Vagina (tissue), 2 donors: ENCODE results near the gene ZEB2. TPM values are rescaled to one million over a fixed set of nuclear protein-coding genes. Genes with fewer than 3 reads are reported as not detected.
A peak's percentile ranks its signal among the peaks of the same experiment; 100 is the strongest.

Experiments used
- DNase-seq, 2 donors: peaks; one replicate each; pipeline ENCODE4 v3.0.0-alpha.2; 2017; ENCODE audit errors: extremely low spot score in 2 of 2
- H3K27ac ChIP-seq: fragments of 200-600 bp; sonication (generic); one replicate; pipeline ENCODE4 v1.5.1; 2019
- H3K27me3 ChIP-seq: fragments of 200-600 bp; sonication (generic); one replicate; pipeline ENCODE4 v1.5.1; 2019
- H3K36me3 ChIP-seq, 2 donors: fragments of 200-600 bp; sonication (generic); one replicate each; pipeline ENCODE4 v1.5.1; 2017 to 2019
- H3K4me1 ChIP-seq: fragments of 200-600 bp; sonication (generic); one replicate; pipeline ENCODE4 v1.5.1; 2019
- H3K4me3 ChIP-seq, 2 donors: fragments of 200-600 bp; sonication (generic); 1 replicate in 1 of 2; 2 replicates in 1 of 2; pipeline ENCODE4 v1.5.1; 2016 to 2019
- H3K9me3 ChIP-seq: fragments of 200-600 bp; sonication (generic); one replicate; pipeline ENCODE4 v1.5.1; 2019
- POLR2A ChIP-seq, 2 donors: fragments of 450-650 bp; IDR thresholded peaks; one replicate each; pipeline ENCODE4 v1.6.1; 2017; ENCODE audit warnings: antibody characterized with exemption in 2 of 2, mild to moderate bottlenecking in 2 of 2, moderate library complexity in 2 of 2
- POLR2AphosphoS5 ChIP-seq, 2 donors: sonication (generic); formaldehyde crosslinking; IDR thresholded peaks; one replicate each; pipeline ENCODE4 v1.9.0; 2017; ENCODE audit warnings: antibody characterized with exemption in 2 of 2, mild to moderate bottlenecking in 2 of 2, low read depth in 1 of 2; ENCODE audit not compliant: insufficient read depth in 1 of 2
- intact Hi-C: fragments of 100-400 bp; cut with DNase I; formaldehyde crosslinking; loops from one replicate; pipeline ENCODE4 v1.15.1; 2023
- total RNA-seq: library from RNA; depleted of rRNA; stranded (reverse); fragments of >200 nt; gene quantifications from one replicate; pipeline ENCODE4 v1.2.3, GENCODE V29; 2016
- TF ChIP-seq, protein P1 (sequence below), 3 experiments: fragments of 450-650 bp in 2 of 3; fragments of 200-600 bp in 1 of 3; sonication (generic) in 1 of 3; IDR thresholded peaks; one replicate each; pipeline ENCODE4 v1.5.1; 2017 to 2019; ENCODE audit warnings: antibody characterized with exemption in 3 of 3, mild to moderate bottlenecking in 2 of 3, moderate library complexity in 2 of 3

The ZEB2 gene
- total RNA-seq, 1 donor from 2014 or later = 63.6 TPM

DNA sequence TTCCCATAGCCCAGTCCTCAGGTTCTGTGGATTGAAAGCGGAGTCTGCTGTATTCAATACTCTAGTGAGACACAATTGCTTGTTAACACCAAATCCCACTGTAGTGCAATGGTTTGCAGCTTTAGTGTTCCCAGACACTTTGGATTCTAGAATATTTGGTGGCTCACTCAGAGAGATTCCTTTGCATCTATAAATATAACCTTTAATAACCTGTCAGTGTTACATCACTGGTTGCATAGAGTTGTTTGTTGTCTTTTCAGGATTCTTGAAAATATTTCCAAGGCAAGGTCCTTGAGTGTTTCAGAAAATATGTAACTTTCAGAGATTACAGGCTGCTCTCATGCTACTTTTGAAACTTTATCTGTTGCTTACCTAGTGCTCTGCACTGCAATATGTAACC lies 157.5 kb downstream of the ZEB2 start:
- DNase-seq = no peak
- Histone ChIP-seq H3K27me3 (no peaks in the 10 kb centered on the region), H3K9me3 (no peaks in the 10 kb centered on the region), H3K4me1 (peaks cover 14% of the 10 kb centered on the region), H3K4me3 (no peak overlapping the region), H3K27ac (no peak overlapping the region), H3K36me3 (no peaks in the 10 kb centered on the region)
- TF ChIP-seq, protein P1, sequence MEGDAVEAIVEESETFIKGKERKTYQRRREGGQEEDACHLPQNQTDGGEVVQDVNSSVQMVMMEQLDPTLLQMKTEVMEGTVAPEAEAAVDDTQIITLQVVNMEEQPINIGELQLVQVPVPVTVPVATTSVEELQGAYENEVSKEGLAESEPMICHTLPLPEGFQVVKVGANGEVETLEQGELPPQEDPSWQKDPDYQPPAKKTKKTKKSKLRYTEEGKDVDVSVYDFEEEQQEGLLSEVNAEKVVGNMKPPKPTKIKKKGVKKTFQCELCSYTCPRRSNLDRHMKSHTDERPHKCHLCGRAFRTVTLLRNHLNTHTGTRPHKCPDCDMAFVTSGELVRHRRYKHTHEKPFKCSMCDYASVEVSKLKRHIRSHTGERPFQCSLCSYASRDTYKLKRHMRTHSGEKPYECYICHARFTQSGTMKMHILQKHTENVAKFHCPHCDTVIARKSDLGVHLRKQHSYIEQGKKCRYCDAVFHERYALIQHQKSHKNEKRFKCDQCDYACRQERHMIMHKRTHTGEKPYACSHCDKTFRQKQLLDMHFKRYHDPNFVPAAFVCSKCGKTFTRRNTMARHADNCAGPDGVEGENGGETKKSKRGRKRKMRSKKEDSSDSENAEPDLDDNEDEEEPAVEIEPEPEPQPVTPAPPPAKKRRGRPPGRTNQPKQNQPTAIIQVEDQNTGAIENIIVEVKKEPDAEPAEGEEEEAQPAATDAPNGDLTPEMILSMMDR (IDR thresholded peaks at IDR 0.05) = no peak
- TF ChIP-seq POLR2A (IDR thresholded peaks at IDR 0.05) (no peak), POLR2AphosphoS5 (IDR thresholded peaks at IDR 0.05; ENCODE audit: insufficient read depth in 1 of 2, low read depth in 1 of 2) (no peak)
- intact Hi-C loops = no loop called here

DNA sequence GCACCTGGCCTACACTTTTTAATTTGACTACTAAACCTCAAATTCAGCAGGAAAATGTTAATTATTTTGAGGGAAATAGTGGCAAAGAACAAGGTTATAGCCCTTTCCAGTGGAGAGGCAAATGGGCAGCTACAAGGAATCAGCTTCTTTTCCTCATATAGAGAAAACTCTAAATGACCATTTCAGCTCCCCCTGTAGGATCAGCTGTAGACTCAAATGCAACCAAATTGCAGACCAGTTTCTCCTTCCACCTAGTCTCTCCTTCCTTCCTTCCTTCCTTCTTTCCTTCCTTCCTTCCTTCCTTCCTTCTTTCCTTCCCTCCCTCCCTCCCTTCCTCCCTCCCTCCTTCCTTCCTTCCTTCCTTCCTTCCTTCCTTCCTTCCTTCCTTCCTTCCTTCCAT lies 158.2 kb downstream of the ZEB2 start:
- Histone ChIP-seq H3K27ac (no peak overlapping the region), H3K4me1 (peaks cover 14% of the 10 kb centered on the region), H3K36me3 (no peaks in the 10 kb centered on the region), H3K27me3 (no peaks in the 10 kb centered on the region), H3K9me3 (no peaks in the 10 kb centered on the region), H3K4me3 (no peak overlapping the region)
- DNase-seq = no peak
- intact Hi-C loops = no loop called here
- TF ChIP-seq POLR2AphosphoS5 (IDR thresholded peaks at IDR 0.05; ENCODE audit: insufficient read depth in 1 of 2, low read depth in 1 of 2) (no peak), POLR2A (IDR thresholded peaks at IDR 0.05) (no peak)
- TF ChIP-seq, protein P1 (IDR thresholded peaks at IDR 0.05) = no peak

DNA sequence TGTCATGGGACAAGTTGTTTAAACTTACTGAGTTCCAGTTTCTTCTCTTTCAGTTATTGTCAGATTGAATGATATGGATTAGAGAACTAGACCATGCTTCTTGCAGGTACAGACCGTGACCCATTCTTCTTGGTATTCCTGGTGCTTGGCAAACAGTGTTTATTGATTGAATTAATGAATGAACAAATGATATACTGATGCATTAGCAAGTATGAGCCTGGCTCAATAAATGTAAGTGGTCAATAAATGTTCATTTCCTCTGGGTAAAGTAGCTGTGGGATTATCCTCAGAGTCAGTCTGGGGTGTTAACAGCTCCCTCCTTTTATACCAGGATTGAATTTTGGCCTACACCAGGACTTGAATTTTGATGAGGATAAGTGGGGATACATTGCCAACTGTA lies 160.2 kb downstream of the ZEB2 start:
- TF ChIP-seq POLR2A (IDR thresholded peaks at IDR 0.05) (no peak), POLR2AphosphoS5 (IDR thresholded peaks at IDR 0.05; ENCODE audit: insufficient read depth in 1 of 2, low read depth in 1 of 2) (no peak)
- TF ChIP-seq, protein P1 (IDR thresholded peaks at IDR 0.05) = no peak

DNA sequence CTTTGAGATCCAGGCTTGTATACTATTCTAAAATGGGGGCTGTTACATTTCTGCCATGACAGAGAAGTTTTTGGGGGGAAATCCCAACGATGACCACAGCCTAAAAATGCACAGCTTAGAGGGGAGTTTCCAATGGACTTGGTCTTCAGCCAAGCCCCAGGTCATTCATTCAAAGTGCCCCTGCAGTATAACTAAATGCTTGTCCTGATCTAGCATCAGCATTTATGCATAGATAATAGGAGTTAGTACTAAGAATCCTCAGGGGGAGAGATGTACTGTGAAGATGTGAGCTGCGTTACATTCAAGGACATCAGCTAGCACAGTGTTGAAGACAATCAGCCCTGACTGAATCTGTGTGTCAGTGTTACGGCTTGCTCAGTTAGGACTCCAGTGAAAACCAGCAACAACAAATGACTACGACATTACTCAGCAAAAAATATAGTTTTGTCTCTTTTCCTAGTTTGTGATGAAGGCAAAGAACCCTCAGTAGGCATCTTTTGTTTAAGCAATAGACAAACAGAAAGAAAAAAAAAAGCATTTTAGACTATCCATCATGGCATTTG lies 160.9 kb downstream of the ZEB2 start:
- H3K4me1 ChIP-seq = peaks cover 14% of the 10 kb centered on the region
- no peak overlapping the region for H3K4me3 ChIP-seq
- intact Hi-C loops = no loop called here
- DNase-seq = no peak
- no peak for TF ChIP-seq POLR2AphosphoS5 (IDR thresholded peaks at IDR 0.05; ENCODE audit: insufficient read depth in 1 of 2, low read depth in 1 of 2)
- TF ChIP-seq, protein P1 (IDR thresholded peaks at IDR 0.05) = no peak
- no peak for TF ChIP-seq POLR2A (IDR thresholded peaks at IDR 0.05)
- peak overlapping the region; percentile 61 for H3K27ac ChIP-seq
- H3K9me3 ChIP-seq = no peaks in the 10 kb centered on the region
- no peaks in the 10 kb centered on the region for H3K27me3 ChIP-seq
- no peaks in the 10 kb centered on the region for H3K36me3 ChIP-seq

More for the DNA sequence above, 160.2 kb downstream of the ZEB2 start:
- H3K36me3 ChIP-seq = no peaks in the 10 kb centered on the region
- H3K4me1 ChIP-seq = peaks cover 14% of the 10 kb centered on the region
- no peaks in the 10 kb centered on the region for H3K27me3 ChIP-seq
- H3K27ac ChIP-seq = no peak overlapping the region
- no peak overlapping the region for H3K4me3 ChIP-seq
- intact Hi-C loops = no loop called here
- no peak for DNase-seq
- H3K9me3 ChIP-seq = no peaks in the 10 kb centered on the region

DNA sequence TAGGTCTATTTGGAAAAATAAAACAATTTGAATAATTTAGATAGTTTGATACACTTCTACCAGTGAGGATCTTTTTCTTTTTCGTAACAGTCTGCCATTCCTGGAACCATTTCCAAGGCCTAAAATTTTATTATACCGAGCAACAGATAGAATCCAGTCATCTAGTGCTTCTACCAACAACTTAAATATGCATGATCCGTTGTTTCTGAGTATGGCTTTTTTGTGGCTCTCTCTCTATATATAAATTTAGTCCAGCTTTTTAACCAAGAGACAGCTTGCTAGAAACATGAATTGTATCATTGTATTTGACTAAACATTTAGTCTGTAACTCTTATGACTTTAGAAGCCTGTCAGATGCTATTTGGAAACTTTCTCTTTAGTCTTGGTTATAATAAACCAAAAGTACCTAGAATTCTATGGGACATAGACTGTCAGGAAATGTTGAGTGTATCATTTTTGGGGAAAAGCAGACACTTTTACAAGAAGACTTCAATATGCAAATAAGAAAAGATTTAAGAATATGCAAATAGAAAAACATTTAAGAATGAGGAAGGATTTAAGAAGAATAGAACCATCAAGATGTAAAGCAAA lies 161.4 kb downstream of the ZEB2 start:
- TF ChIP-seq, protein P1 (IDR thresholded peaks at IDR 0.05) = no peak
- TF ChIP-seq POLR2AphosphoS5 (IDR thresholded peaks at IDR 0.05; ENCODE audit: insufficient read depth in 1 of 2, low read depth in 1 of 2) (no peak), POLR2A (IDR thresholded peaks at IDR 0.05) (no peak)
- Histone ChIP-seq H3K27ac (peak overlapping the region; percentile 61), H3K27me3 (no peaks in the 10 kb centered on the region), H3K4me3 (no peak overlapping the region), H3K4me1 (peaks cover 14% of the 10 kb centered on the region), H3K36me3 (no peaks in the 10 kb centered on the region), H3K9me3 (no peaks in the 10 kb centered on the region)
- no peak for DNase-seq
- intact Hi-C loops = no loop called here
